Activated T-helper 1 cell treated with anti-CD3 and anti-CD28 coated beads, Interleukin-12 subunit alpha, Interleukin-12 subunit beta, Interleukin-2, Interleukin-4 antibody, amounts not matched to agents 30 ng/mL and 10 ng/mL and 1 ng/mL, durations not matched to agents 14 hours and 24 hours and 36 hours (primary cell): ENCODE results near the gene EHD1. TPM values are rescaled to one million over a fixed set of nuclear protein-coding genes. Genes with fewer than 3 reads are reported as not detected.

Experiments used
- DNase-seq: peaks from one replicate; pipeline ENCODE4 v3.0.0; 2021; ENCODE audit warnings: low spot score
- H3K27ac Mint-ChIP-seq: one replicate; pipeline ENCODE4 v1.8.0; 2021; ENCODE audit warnings: mild to moderate bottlenecking, mixed read lengths
- H3K27me3 Mint-ChIP-seq: one replicate; pipeline ENCODE4 v1.8.0; 2022; ENCODE audit warnings: mild to moderate bottlenecking, moderate library complexity, mixed read lengths; ENCODE audit not compliant: insufficient read depth
- H3K36me3 Mint-ChIP-seq: one replicate; pipeline ENCODE4 v1.8.0; 2021; ENCODE audit warnings: low read depth, mixed read lengths
- H3K4me1 Mint-ChIP-seq: one replicate; pipeline ENCODE4 v1.8.0; 2021; ENCODE audit warnings: low read depth, mixed read lengths
- H3K4me3 Mint-ChIP-seq: one replicate; pipeline ENCODE4 v1.8.0; 2021; ENCODE audit warnings: mild to moderate bottlenecking, moderate library complexity, mixed read lengths
- H3K9me3 Mint-ChIP-seq: one replicate; pipeline ENCODE4 v1.8.0; 2021; ENCODE audit warnings: mixed read lengths
- intact Hi-C: fragments of 100-400 bp; cut with micrococcal nuclease; formaldehyde crosslinking; loops from one replicate; pipeline ENCODE4 v1.15.1; 2024
- total RNA-seq: library from RNA; stranded (reverse); gene quantifications from 2 replicates; pipeline ENCODE4 v1.2.3, GENCODE V29; 2022

EHD1 gene
- total RNA-seq, 1 donor from 2014 or later, result 96.9 TPM

- intact Hi-C loops, result loop anchor here (5.0 kb wide), 3 partner anchors 72 to 698 kb away; partner anchors contain the start of genes FAM89B, MAP4K2 and ZNRD2
- peaks cover 78% of the 10 kb centered on the region for H3K4me1 Mint-ChIP-seq
- H3K4me3 Mint-ChIP-seq, result peak overlapping the region; percentile 99
- peaks cover 45% of the 10 kb centered on the region for H3K36me3 Mint-ChIP-seq
- DNase-seq, result no peak
- no peaks in the 10 kb centered on the region for H3K9me3 Mint-ChIP-seq
- no peaks in the 10 kb centered on the region for H3K27me3 Mint-ChIP-seq
- no peak overlapping the region for H3K27ac Mint-ChIP-seq
Observed at GRCh38 chr11:64874308-64875240, 3.8 kb downstream of the EHD1 start.

GRCh38 chr11:64872790-64873488, 5.5 kb downstream of the EHD1 start:
- H3K4me3 Mint-ChIP-seq, result peak overlapping the region; percentile 42
- H3K9me3 Mint-ChIP-seq, result no peaks in the 10 kb centered on the region
- peaks cover 86% of the 10 kb centered on the region for H3K4me1 Mint-ChIP-seq
- peak overlapping the region; percentile 58 for H3K27ac Mint-ChIP-seq
- no peaks in the 10 kb centered on the region for H3K27me3 Mint-ChIP-seq
- intact Hi-C loops, result no loop called here
- peaks cover 53% of the 10 kb centered on the region for H3K36me3 Mint-ChIP-seq
- no peak for DNase-seq

GRCh38 chr11:64871492-64871891, 6.9 kb downstream of the EHD1 start:
- peak overlapping the region; percentile 68 for H3K4me3 Mint-ChIP-seq
- H3K9me3 Mint-ChIP-seq, result no peaks in the 10 kb centered on the region
- no peaks in the 10 kb centered on the region for H3K27me3 Mint-ChIP-seq
- DNase-seq, result no peak
- peaks cover 82% of the 10 kb centered on the region for H3K4me1 Mint-ChIP-seq
- intact Hi-C loops, result no loop called here
- H3K36me3 Mint-ChIP-seq, result peaks cover 49% of the 10 kb centered on the region
- H3K27ac Mint-ChIP-seq, result peak overlapping the region; percentile 71

- H3K36me3 Mint-ChIP-seq, result peaks cover 48% of the 10 kb centered on the region
- H3K27me3 Mint-ChIP-seq, result no peaks in the 10 kb centered on the region
Observed at GRCh38 chr11:64870893-64871466, 7.4 kb downstream of the EHD1 start.

GRCh38 chr11:64870176-64870892, 8.1 kb downstream of the EHD1 start:
- intact Hi-C loops, result no loop called here
- no peaks in the 10 kb centered on the region for H3K27me3 Mint-ChIP-seq
- peaks cover 82% of the 10 kb centered on the region for H3K4me1 Mint-ChIP-seq
- peaks cover 47% of the 10 kb centered on the region for H3K36me3 Mint-ChIP-seq
- H3K4me3 Mint-ChIP-seq, result peak overlapping the region; percentile 68
- no peak for DNase-seq
- peaks cover 7% of the 10 kb centered on the region for H3K9me3 Mint-ChIP-seq
- H3K27ac Mint-ChIP-seq, result peak overlapping the region; percentile 63

More at GRCh38 chr11:64870893-64871466, 7.4 kb downstream of the EHD1 start:
- H3K9me3 Mint-ChIP-seq, result peaks cover 3% of the 10 kb centered on the region
- no peak for DNase-seq
- intact Hi-C loops, result no loop called here
- peaks cover 82% of the 10 kb centered on the region for H3K4me1 Mint-ChIP-seq
- peak overlapping the region; percentile 68 for H3K4me3 Mint-ChIP-seq
- H3K27ac Mint-ChIP-seq, result peak overlapping the region; percentile 71

- H3K4me1 Mint-ChIP-seq, result peaks cover 79% of the 10 kb centered on the region
- H3K27me3 Mint-ChIP-seq, result no peaks in the 10 kb centered on the region
- peak overlapping the region; percentile 68 for H3K4me3 Mint-ChIP-seq
- H3K9me3 Mint-ChIP-seq, result peaks cover 7% of the 10 kb centered on the region
- no peak for DNase-seq
- peaks cover 41% of the 10 kb centered on the region for H3K36me3 Mint-ChIP-seq
- intact Hi-C loops, result loop anchor here (1.0 kb wide), 2 partner anchors 8 to 10 kb away; no protein-coding TSS in a partner anchor
- H3K27ac Mint-ChIP-seq, result peak overlapping the region; percentile 65
Observed at GRCh38 chr11:64869571-64870175, 8.7 kb downstream of the EHD1 start.

- no peak for DNase-seq
- Mint-ChIP-seq H3K36me3 (peaks cover 38% of the 10 kb centered on the region), H3K4me3 (peak overlapping the region; percentile 68), H3K4me1 (peaks cover 79% of the 10 kb centered on the region), H3K9me3 (peaks cover 7% of the 10 kb centered on the region), H3K27ac (peak overlapping the region; percentile 61), H3K27me3 (no peaks in the 10 kb centered on the region)
- intact Hi-C loops, result loop anchor here (1.0 kb wide), 2 partner anchors 8 to 10 kb away; no protein-coding TSS in a partner anchor
Observed at GRCh38 chr11:64868904-64869570, 9.4 kb downstream of the EHD1 start.

- Mint-ChIP-seq H3K9me3 (peaks cover 7% of the 10 kb centered on the region), H3K4me3 (peak overlapping the region; percentile 60), H3K36me3 (peaks cover 32% of the 10 kb centered on the region), H3K4me1 (peaks cover 80% of the 10 kb centered on the region), H3K27me3 (no peaks in the 10 kb centered on the region), H3K27ac (peak overlapping the region; percentile 41)
- intact Hi-C loops, result no loop called here
- DNase-seq, result no peak
Observed at GRCh38 chr11:64867748-64868462, 10.5 kb downstream of the EHD1 start.

GRCh38 chr11:64866173-64866491, 12.3 kb downstream of the EHD1 start:
- intact Hi-C loops, result no loop called here

GRCh38 chr11:64865286-64866172, 12.9 kb downstream of the EHD1 start:
- intact Hi-C loops, result loop anchor here (1.0 to 2.0 kb wide), 3 partner anchors 9 to 15 kb away; partner anchors contain the start of gene EHD1
- H3K4me3 Mint-ChIP-seq, result peak overlapping the region; percentile 53
- H3K27ac Mint-ChIP-seq, result peak overlapping the region; percentile 92
- peaks cover 7% of the 10 kb centered on the region for H3K9me3 Mint-ChIP-seq
- H3K27me3 Mint-ChIP-seq, result no peaks in the 10 kb centered on the region
- no peak for DNase-seq
- H3K36me3 Mint-ChIP-seq, result peaks cover 29% of the 10 kb centered on the region
- H3K4me1 Mint-ChIP-seq, result peaks cover 79% of the 10 kb centered on the region

More at GRCh38 chr11:64866173-64866491, 12.3 kb downstream of the EHD1 start:
- Mint-ChIP-seq H3K9me3 (peaks cover 7% of the 10 kb centered on the region), H3K27me3 (no peaks in the 10 kb centered on the region), H3K4me1 (peaks cover 79% of the 10 kb centered on the region), H3K27ac (peak overlapping the region; percentile 92), H3K4me3 (peak overlapping the region; percentile 53), H3K36me3 (peaks cover 27% of the 10 kb centered on the region)
- DNase-seq, result no peak
